Measurements from ENCODE around the gene GPR132.

- TF ChIP-seq EP300 (IDR thresholded peaks at IDR 0.05): no peak
- no peak for TF ChIP-seq CTCF (IDR thresholded peaks at IDR 0.05)
- TF ChIP-seq MAFK (IDR thresholded peaks at IDR 0.05; ENCODE audit: partially characterized antibody): no peak
- no peak for TF ChIP-seq USF2 (IDR thresholded peaks at IDR 0.05)
- TF ChIP-seq E2F6 (IDR thresholded peaks at IDR 0.05; ENCODE audit: borderline replicate concordance, low read depth): no peak
- TF ChIP-seq NPAS2 (CRISPR knock-in tag; IDR thresholded peaks at IDR 0.05; ENCODE audit: borderline replicate concordance): no peak
- no peak for TF ChIP-seq TFCP2L1 (CRISPR knock-in tag; IDR thresholded peaks at IDR 0.05)
- TF ChIP-seq ZFP36 (IDR thresholded peaks at IDR 0.05; ENCODE audit: borderline replicate concordance, partially characterized antibody): no peak
- TF ChIP-seq CHD4 (IDR thresholded peaks at IDR 0.05; ENCODE audit: borderline replicate concordance): no peak
Observed at GRCh38 chr14:105051182-105052109, 13.8 kb downstream of the GPR132 start.

Measured in A549 (cell line).